SK-N-SH (cell line): Measurements from ENCODE around the gene CACNA2D3. TPM values are rescaled to one million over a fixed set of nuclear protein-coding genes. Genes with fewer than 3 reads are reported as not detected.

Source experiments
- CTCF ChIA-PET: fragments of 300-600, 350-600 bp; formaldehyde crosslinking; extraction: SDS; loops from one replicate; lab custom pipeline; 2021; lab: Yijun Ruan, JAX
- POLR2A ChIA-PET: fragments of 350-600 bp; sonication (Branson Sonifier 250); formaldehyde crosslinking; extraction: SDS; loops from one replicate; lab custom pipeline; 2020; ENCODE audit warnings: antibody characterized with exemption, inconsistent platforms; lab: Yijun Ruan, JAX
- DNase-seq: peaks from one replicate; pipeline ENCODE4 v3.0.0; 2012
- H2AFZ ChIP-seq: fragments of 200-600 bp; sonication (generic); 2 replicates; pipeline ENCODE4 v1.8.1; 2016; ENCODE audit warnings: antibody characterized with exemption, mild to moderate bottlenecking, low read depth
- H3F3A ChIP-seq: fragments of 200-600 bp; sonication (generic); replicated peaks from 2 replicates; pipeline ENCODE3; 2016; ENCODE audit warnings: antibody characterized with exemption, mild to moderate bottlenecking; ENCODE audit not compliant: insufficient read depth
- H3K27ac ChIP-seq, 2 experiments: fragments of 200-500 bp in 1 of 2; fragments of 200-600 bp in 1 of 2; sonication (Bioruptor generic) in 1 of 2; sonication (generic), shearing (Covaris generic) in 1 of 2; 2 replicates each; pipeline versions ENCODE4 v1.5.1 to v1.6.1; 2014 to 2016; ENCODE audit warnings: low read depth in 2 of 2, inconsistent platforms in 1 of 2, low read length in 1 of 2, mild to moderate bottlenecking in 1 of 2, mixed read lengths in 1 of 2
- H3K27me3 ChIP-seq: fragments of 200-600 bp; sonication (generic), shearing (Covaris generic); 2 replicates; pipeline ENCODE4 v1.6.1; 2016; ENCODE audit warnings: mixed run types; ENCODE audit not compliant: insufficient read depth
- H3K36me3 ChIP-seq, 2 experiments: fragments of 200-500 bp in 1 of 2; fragments of 200-600 bp in 1 of 2; sonication (Bioruptor generic) in 1 of 2; sonication (generic) in 1 of 2; replicated peaks in 1 of 2; 2 replicates each; pipeline versions ENCODE3 to v1.5.1; 2014 to 2016; ENCODE audit warnings: low read length in 1 of 2, mild to moderate bottlenecking in 1 of 2; ENCODE audit not compliant: insufficient read depth in 2 of 2, control insufficient read depth in 1 of 2
- H3K4me1 ChIP-seq, 2 experiments: fragments of 200-500 bp in 1 of 2; fragments of 200-600 bp in 1 of 2; sonication (Bioruptor generic) in 1 of 2; sonication (generic), shearing (Covaris generic) in 1 of 2; 2 replicates each; pipeline versions ENCODE4 v1.5.1 to v1.6.1; 2014 to 2016; ENCODE audit warnings: low read depth in 1 of 2, low read length in 1 of 2, mixed run types in 1 of 2; ENCODE audit not compliant: insufficient read depth in 2 of 2, control insufficient read depth in 1 of 2
- H3K4me2 ChIP-seq: fragments of 200-600 bp; sonication (generic), shearing (Covaris generic); 2 replicates; pipeline ENCODE4 v1.6.1; 2017; ENCODE audit warnings: mixed run types
- H3K4me3 ChIP-seq, 2 experiments: fragments of 200-500 bp in 1 of 2; fragments of 200-600 bp in 1 of 2; sonication (Bioruptor generic) in 1 of 2; sonication (generic), shearing (Covaris generic) in 1 of 2; 2 replicates each; pipeline versions ENCODE4 v1.5.1 to v1.8.1; 2014 to 2016; ENCODE audit warnings: low read depth in 2 of 2, inconsistent platforms in 1 of 2, low read length in 1 of 2, mild to moderate bottlenecking in 1 of 2, mixed read lengths in 1 of 2, moderate library complexity in 1 of 2
- H3K79me2 ChIP-seq: fragments of 200-600 bp; sonication (generic); 2 replicates; pipeline ENCODE4 v1.8.1; 2017; ENCODE audit warnings: mild to moderate bottlenecking; ENCODE audit not compliant: insufficient read depth
- H3K9ac ChIP-seq: fragments of 200-600 bp; sonication (generic); 2 replicates; pipeline ENCODE4 v1.6.1; 2017; ENCODE audit warnings: mixed run types
- H3K9me2 ChIP-seq: fragments of 200-600 bp; sonication (generic); 2 replicates; pipeline ENCODE4 v1.6.1; 2017; ENCODE audit warnings: mixed run types
- H3K9me3 ChIP-seq: fragments of 200-600 bp; sonication (generic); 2 replicates; pipeline ENCODE4 v1.6.1; 2017; ENCODE audit warnings: mixed run types, mild to moderate bottlenecking, moderate library complexity
- H4K20me1 ChIP-seq: fragments of 200-600 bp; sonication (generic); 2 replicates; pipeline ENCODE4 v1.6.1; 2017; ENCODE audit warnings: mild to moderate bottlenecking, mixed run types; ENCODE audit not compliant: insufficient read depth
- CHD2 ChIP-seq: fragments of 150-350 bp; IDR thresholded peaks from 2 replicates; pipeline ENCODE4 v1.6.1; 2018; ENCODE audit warnings: low read length; ENCODE audit not compliant: partially characterized antibody
- EZH2phosphoT487 ChIP-seq: fragments of 200-600 bp; sonication (generic); IDR thresholded peaks from 2 replicates; pipeline ENCODE4 v1.6.1; 2017; ENCODE audit warnings: low read depth, mixed run types, mild to moderate bottlenecking, antibody characterized with exemption, moderate library complexity, borderline replicate concordance
- FOXJ3 ChIP-seq: sonication (generic); formaldehyde crosslinking; IDR thresholded peaks from 2 replicates; pipeline ENCODE4 v1.5.1; 2020; ENCODE audit warnings: mild to moderate bottlenecking, missing genetic modification reagents
- GABPA ChIP-seq: IDR thresholded peaks from 2 replicates; pipeline ENCODE4 v1.4.0; 2012; ENCODE audit warnings: low read depth, mild to moderate bottlenecking
- JUND ChIP-seq: IDR thresholded peaks from 2 replicates; pipeline ENCODE4 v1.4.0; 2012
- NFIC ChIP-seq: IDR thresholded peaks from 2 replicates; pipeline ENCODE4 v1.4.0; 2012; ENCODE audit warnings: borderline replicate concordance
- NRF1 ChIP-seq: IDR thresholded peaks from 2 replicates; pipeline ENCODE4 v1.6.1; 2012; ENCODE audit warnings: low read depth, mild to moderate bottlenecking, low read length
- RAD21 ChIP-seq: IDR thresholded peaks from 2 replicates; pipeline ENCODE4 v1.6.1; 2012; ENCODE audit warnings: mild to moderate bottlenecking, low read length
- RCOR1 ChIP-seq: fragments of 150-350 bp; IDR thresholded peaks from 2 replicates; pipeline ENCODE4 v1.6.1; 2017; ENCODE audit warnings: antibody characterized with exemption, low read length
- RXRA ChIP-seq: IDR thresholded peaks from 2 replicates; pipeline ENCODE4 v1.4.0; 2012; ENCODE audit warnings: low read depth, mild to moderate bottlenecking, borderline replicate concordance
- SIN3A ChIP-seq: IDR thresholded peaks from 2 replicates; pipeline ENCODE4 v1.6.1; 2012; ENCODE audit warnings: low read depth, mild to moderate bottlenecking, low read length, moderate library complexity, borderline replicate concordance
- SMC3 ChIP-seq: IDR thresholded peaks from 2 replicates; pipeline ENCODE4 v1.6.1; 2012; ENCODE audit warnings: low read depth, low read length, improper control_type of control experiment
- TEAD4 ChIP-seq: IDR thresholded peaks from 2 replicates; pipeline ENCODE4 v1.4.0; 2012; ENCODE audit warnings: mild to moderate bottlenecking, borderline replicate concordance; ENCODE audit not compliant: insufficient read depth
- whole genome bisulfite sequencing: methylation state at CpG from one replicate; pipeline ENCODE4 v1.1.6; 2017; ENCODE audit warnings: low lambda C conversion rate; 5-methylcytosine and 5-hydroxymethylcytosine counted together
- polyA plus RNA-seq, 3 experiments: library from polyadenylated mRNA; depleted of rRNA; stranded (reverse); fragments of >200 nt; gene quantifications; 2 replicates each; pipeline ENCODE4 v1.2.3, GENCODE V29; 2012
- TF ChIP-seq, protein P1 (sequence below): IDR thresholded peaks from 2 replicates; pipeline ENCODE4 v1.6.1; 2012; ENCODE audit warnings: mild to moderate bottlenecking, low read depth, low read length, moderate library complexity
- TF ChIP-seq, protein P2 (sequence below): fragments of 200-600 bp; sonication (generic); IDR thresholded peaks from 2 replicates; pipeline ENCODE4 v1.6.1; 2017; ENCODE audit warnings: antibody characterized with exemption, mild to moderate bottlenecking, moderate library complexity
- TF ChIP-seq, protein P3 (sequence below): fragments of 150-350 bp; IDR thresholded peaks from 2 replicates; pipeline ENCODE4 v1.6.1; 2016; ENCODE audit warnings: mild to moderate bottlenecking, low read depth, low read length
- TF ChIP-seq, protein P4 (sequence below): IDR thresholded peaks from 2 replicates; pipeline ENCODE4 v1.4.0; 2012; ENCODE audit warnings: low read depth, borderline replicate concordance

Gene CACNA2D3
- polyA plus RNA-seq, 1 of the 3 experiments (the other 2 are of a cell fraction) = 0.15 TPM

DNA sequence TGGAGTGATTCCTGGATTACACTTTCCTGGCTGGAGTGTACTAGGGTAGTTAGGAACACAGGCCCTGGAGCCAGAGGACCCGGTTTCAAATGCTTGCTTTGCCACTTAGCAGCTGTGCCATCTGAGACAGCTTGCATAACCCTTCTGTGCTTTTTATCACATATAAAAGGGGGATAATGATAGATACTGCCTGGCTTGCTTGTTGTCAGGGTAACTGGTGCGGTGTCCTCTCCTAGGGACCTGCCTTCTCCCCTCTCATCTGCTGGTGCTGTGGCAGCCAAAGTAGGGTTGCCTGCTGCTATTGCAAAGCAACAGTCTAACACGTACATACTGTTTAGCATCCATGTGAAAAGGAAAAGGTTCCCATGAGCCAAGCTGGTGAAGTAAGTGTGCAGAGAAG is 667.7 kb downstream of the CACNA2D3 start:
- DNase-seq = no peak

More for the DNA sequence above, 667.7 kb downstream of the CACNA2D3 start:
- Histone ChIP-seq H3K27me3 (no peaks in the 10 kb centered on the region), H3K4me1 (peaks cover 0 to 3% of the 10 kb centered on the region in 2 experiments; a peak in 1 of 4 replicates), H2AFZ (no peak overlapping the region), H3K9ac (no peak overlapping the region), H3K27ac (no peak overlapping the region), H3K79me2 (no peaks in the 10 kb centered on the region), H3K4me2 (no peak overlapping the region), H3K9me3 (no peaks in the 10 kb centered on the region), H3K9me2 (no peaks in the 10 kb centered on the region), H3K36me3 (no peaks in the 10 kb centered on the region), H3F3A (no peaks in the 10 kb centered on the region), H4K20me1 (no peaks in the 10 kb centered on the region), H3K4me3 (no peak overlapping the region)
- 13% methylated on average over 3 of the region's 3 CpGs for WGBS
- ChIA-PET CTCF (interaction anchor here (1.5 to 1.8 kb wide), 2 partner anchors 19 to 63 kb away, joined by 4 read pairs; no protein-coding TSS in a partner anchor), POLR2A (no interaction called here)
- TF ChIP-seq JUND (no peak), TEAD4 (no peak), RXRA (no peak), RCOR1 (no peak), RAD21 (no peak), FOXJ3 (no peak), NFIC (no peak), NRF1 (no peak), SIN3A (no peak), SMC3 (no peak), CHD2 (no peak), GABPA (no peak), EZH2phosphoT487 (no peak)
- TF ChIP-seq, protein P1, sequence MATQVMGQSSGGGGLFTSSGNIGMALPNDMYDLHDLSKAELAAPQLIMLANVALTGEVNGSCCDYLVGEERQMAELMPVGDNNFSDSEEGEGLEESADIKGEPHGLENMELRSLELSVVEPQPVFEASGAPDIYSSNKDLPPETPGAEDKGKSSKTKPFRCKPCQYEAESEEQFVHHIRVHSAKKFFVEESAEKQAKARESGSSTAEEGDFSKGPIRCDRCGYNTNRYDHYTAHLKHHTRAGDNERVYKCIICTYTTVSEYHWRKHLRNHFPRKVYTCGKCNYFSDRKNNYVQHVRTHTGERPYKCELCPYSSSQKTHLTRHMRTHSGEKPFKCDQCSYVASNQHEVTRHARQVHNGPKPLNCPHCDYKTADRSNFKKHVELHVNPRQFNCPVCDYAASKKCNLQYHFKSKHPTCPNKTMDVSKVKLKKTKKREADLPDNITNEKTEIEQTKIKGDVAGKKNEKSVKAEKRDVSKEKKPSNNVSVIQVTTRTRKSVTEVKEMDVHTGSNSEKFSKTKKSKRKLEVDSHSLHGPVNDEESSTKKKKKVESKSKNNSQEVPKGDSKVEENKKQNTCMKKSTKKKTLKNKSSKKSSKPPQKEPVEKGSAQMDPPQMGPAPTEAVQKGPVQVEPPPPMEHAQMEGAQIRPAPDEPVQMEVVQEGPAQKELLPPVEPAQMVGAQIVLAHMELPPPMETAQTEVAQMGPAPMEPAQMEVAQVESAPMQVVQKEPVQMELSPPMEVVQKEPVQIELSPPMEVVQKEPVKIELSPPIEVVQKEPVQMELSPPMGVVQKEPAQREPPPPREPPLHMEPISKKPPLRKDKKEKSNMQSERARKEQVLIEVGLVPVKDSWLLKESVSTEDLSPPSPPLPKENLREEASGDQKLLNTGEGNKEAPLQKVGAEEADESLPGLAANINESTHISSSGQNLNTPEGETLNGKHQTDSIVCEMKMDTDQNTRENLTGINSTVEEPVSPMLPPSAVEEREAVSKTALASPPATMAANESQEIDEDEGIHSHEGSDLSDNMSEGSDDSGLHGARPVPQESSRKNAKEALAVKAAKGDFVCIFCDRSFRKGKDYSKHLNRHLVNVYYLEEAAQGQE = no peak
- TF ChIP-seq, protein P2, sequence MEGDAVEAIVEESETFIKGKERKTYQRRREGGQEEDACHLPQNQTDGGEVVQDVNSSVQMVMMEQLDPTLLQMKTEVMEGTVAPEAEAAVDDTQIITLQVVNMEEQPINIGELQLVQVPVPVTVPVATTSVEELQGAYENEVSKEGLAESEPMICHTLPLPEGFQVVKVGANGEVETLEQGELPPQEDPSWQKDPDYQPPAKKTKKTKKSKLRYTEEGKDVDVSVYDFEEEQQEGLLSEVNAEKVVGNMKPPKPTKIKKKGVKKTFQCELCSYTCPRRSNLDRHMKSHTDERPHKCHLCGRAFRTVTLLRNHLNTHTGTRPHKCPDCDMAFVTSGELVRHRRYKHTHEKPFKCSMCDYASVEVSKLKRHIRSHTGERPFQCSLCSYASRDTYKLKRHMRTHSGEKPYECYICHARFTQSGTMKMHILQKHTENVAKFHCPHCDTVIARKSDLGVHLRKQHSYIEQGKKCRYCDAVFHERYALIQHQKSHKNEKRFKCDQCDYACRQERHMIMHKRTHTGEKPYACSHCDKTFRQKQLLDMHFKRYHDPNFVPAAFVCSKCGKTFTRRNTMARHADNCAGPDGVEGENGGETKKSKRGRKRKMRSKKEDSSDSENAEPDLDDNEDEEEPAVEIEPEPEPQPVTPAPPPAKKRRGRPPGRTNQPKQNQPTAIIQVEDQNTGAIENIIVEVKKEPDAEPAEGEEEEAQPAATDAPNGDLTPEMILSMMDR = no peak
- TF ChIP-seq, protein P3, sequence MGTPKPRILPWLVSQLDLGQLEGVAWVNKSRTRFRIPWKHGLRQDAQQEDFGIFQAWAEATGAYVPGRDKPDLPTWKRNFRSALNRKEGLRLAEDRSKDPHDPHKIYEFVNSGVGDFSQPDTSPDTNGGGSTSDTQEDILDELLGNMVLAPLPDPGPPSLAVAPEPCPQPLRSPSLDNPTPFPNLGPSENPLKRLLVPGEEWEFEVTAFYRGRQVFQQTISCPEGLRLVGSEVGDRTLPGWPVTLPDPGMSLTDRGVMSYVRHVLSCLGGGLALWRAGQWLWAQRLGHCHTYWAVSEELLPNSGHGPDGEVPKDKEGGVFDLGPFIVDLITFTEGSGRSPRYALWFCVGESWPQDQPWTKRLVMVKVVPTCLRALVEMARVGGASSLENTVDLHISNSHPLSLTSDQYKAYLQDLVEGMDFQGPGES = no peak
- TF ChIP-seq, protein P4, sequence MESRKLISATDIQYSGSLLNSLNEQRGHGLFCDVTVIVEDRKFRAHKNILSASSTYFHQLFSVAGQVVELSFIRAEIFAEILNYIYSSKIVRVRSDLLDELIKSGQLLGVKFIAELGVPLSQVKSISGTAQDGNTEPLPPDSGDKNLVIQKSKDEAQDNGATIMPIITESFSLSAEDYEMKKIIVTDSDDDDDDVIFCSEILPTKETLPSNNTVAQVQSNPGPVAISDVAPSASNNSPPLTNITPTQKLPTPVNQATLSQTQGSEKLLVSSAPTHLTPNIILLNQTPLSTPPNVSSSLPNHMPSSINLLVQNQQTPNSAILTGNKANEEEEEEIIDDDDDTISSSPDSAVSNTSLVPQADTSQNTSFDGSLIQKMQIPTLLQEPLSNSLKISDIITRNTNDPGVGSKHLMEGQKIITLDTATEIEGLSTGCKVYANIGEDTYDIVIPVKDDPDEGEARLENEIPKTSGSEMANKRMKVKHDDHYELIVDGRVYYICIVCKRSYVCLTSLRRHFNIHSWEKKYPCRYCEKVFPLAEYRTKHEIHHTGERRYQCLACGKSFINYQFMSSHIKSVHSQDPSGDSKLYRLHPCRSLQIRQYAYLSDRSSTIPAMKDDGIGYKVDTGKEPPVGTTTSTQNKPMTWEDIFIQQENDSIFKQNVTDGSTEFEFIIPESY = no peak
